DOHH2 (cell line): Measurements from ENCODE around the gene PDGFD.

ENCODE experiments used
- CTCF ChIP-seq: fragments of 200-600 bp; sonication (generic); IDR thresholded peaks from one replicate; pipeline ENCODE4 v1.5.1; 2014; ENCODE audit warnings: antibody characterized with exemption, mild to moderate bottlenecking, low read depth, low read length; ENCODE audit not compliant: poor library complexity, severe bottlenecking
- EZH2phosphoT487 ChIP-seq: fragments of 200-600 bp; sonication (generic); IDR thresholded peaks from 2 replicates; pipeline ENCODE4 v1.6.1; 2017; ENCODE audit warnings: borderline replicate concordance, mild to moderate bottlenecking, antibody characterized with exemption, low read length, moderate library complexity, mixed read lengths

- TF ChIP-seq CTCF = no peak
- TF ChIP-seq EZH2phosphoT487 = no peak
These were observed 260.2 kb downstream of the PDGFD start for GRCh38 chr11:103903621-103904323.
